ENCODE results near the gene FRMD4A. TPM values are rescaled to one million over a fixed set of nuclear protein-coding genes. Genes with fewer than 3 reads are reported as not detected.

FRMD4A gene
- total RNA-seq, 1 donor from 2014 or later, result 0.32 TPM

GRCh38 chr10:13734151-13734550, 596.6 kb downstream of the FRMD4A start:
- H3K4me3 Mint-ChIP-seq (ENCODE audit: low read depth), result no peak overlapping the region
- H3K9me3 Mint-ChIP-seq, result no peaks in the 10 kb centered on the region
- H3K36me3 Mint-ChIP-seq (ENCODE audit: low read depth), result no peaks in the 10 kb centered on the region
- DNase-seq (ENCODE audit: low spot score), result no peak
- no peaks in the 10 kb centered on the region for H3K4me1 Mint-ChIP-seq (ENCODE audit: low read depth)
- H3K27me3 Mint-ChIP-seq (ENCODE audit: low read depth), result peaks cover 9% of the 10 kb centered on the region
- intact Hi-C loops (cut with micrococcal nuclease), result no loop called here
- H3K27ac Mint-ChIP-seq, result no peak overlapping the region

- Mint-ChIP-seq H3K9me3 (no peaks in the 10 kb centered on the region), H3K27me3 (ENCODE audit: low read depth) (peaks cover 9% of the 10 kb centered on the region), H3K36me3 (ENCODE audit: low read depth) (no peaks in the 10 kb centered on the region), H3K27ac (no peak overlapping the region), H3K4me1 (ENCODE audit: low read depth) (no peaks in the 10 kb centered on the region), H3K4me3 (ENCODE audit: low read depth) (no peak overlapping the region)
- no peak for DNase-seq (ENCODE audit: low spot score)
- intact Hi-C loops (cut with micrococcal nuclease), result no loop called here
Observed at GRCh38 chr10:13733071-13733470, 597.7 kb downstream of the FRMD4A start.

- no peak overlapping the region for H3K27ac Mint-ChIP-seq
- DNase-seq (ENCODE audit: low spot score), result no peak
- intact Hi-C loops (cut with micrococcal nuclease), result no loop called here
- peaks cover 8% of the 10 kb centered on the region for H3K27me3 Mint-ChIP-seq (ENCODE audit: low read depth)
- H3K4me1 Mint-ChIP-seq (ENCODE audit: low read depth), result no peaks in the 10 kb centered on the region
- H3K36me3 Mint-ChIP-seq (ENCODE audit: low read depth), result no peaks in the 10 kb centered on the region
- H3K4me3 Mint-ChIP-seq (ENCODE audit: low read depth), result no peak overlapping the region
- H3K9me3 Mint-ChIP-seq, result no peaks in the 10 kb centered on the region
Observed at GRCh38 chr10:13732465-13732881, 598.3 kb downstream of the FRMD4A start.

- H3K27ac Mint-ChIP-seq, result no peak overlapping the region
- DNase-seq (ENCODE audit: low spot score), result no peak
- H3K4me1 Mint-ChIP-seq (ENCODE audit: low read depth), result no peaks in the 10 kb centered on the region
- no peak overlapping the region for H3K4me3 Mint-ChIP-seq (ENCODE audit: low read depth)
- H3K9me3 Mint-ChIP-seq, result no peaks in the 10 kb centered on the region
- H3K27me3 Mint-ChIP-seq (ENCODE audit: low read depth), result peaks cover 5% of the 10 kb centered on the region
- intact Hi-C loops (cut with micrococcal nuclease), result no loop called here
- no peaks in the 10 kb centered on the region for H3K36me3 Mint-ChIP-seq (ENCODE audit: low read depth)
Observed at GRCh38 chr10:13731799-13732198, 598.9 kb downstream of the FRMD4A start.

GRCh38 chr10:13730956-13731355, 599.8 kb downstream of the FRMD4A start:
- Mint-ChIP-seq H3K4me3 (ENCODE audit: low read depth) (no peak overlapping the region), H3K9me3 (no peaks in the 10 kb centered on the region), H3K27ac (no peak overlapping the region), H3K36me3 (ENCODE audit: low read depth) (no peaks in the 10 kb centered on the region), H3K4me1 (ENCODE audit: low read depth) (no peaks in the 10 kb centered on the region), H3K27me3 (ENCODE audit: low read depth) (peaks cover 4% of the 10 kb centered on the region)
- no peak for DNase-seq (ENCODE audit: low spot score)
- intact Hi-C loops (cut with micrococcal nuclease), result no loop called here

- H3K36me3 Mint-ChIP-seq (ENCODE audit: low read depth), result no peaks in the 10 kb centered on the region
- no peak overlapping the region for H3K4me3 Mint-ChIP-seq (ENCODE audit: low read depth)
- H3K27me3 Mint-ChIP-seq (ENCODE audit: low read depth), result no peaks in the 10 kb centered on the region
- no peak for DNase-seq (ENCODE audit: low spot score)
- no peak overlapping the region for H3K27ac Mint-ChIP-seq
- H3K9me3 Mint-ChIP-seq, result no peaks in the 10 kb centered on the region
- no peaks in the 10 kb centered on the region for H3K4me1 Mint-ChIP-seq (ENCODE audit: low read depth)
- intact Hi-C loops (cut with micrococcal nuclease), result no loop called here
Observed at GRCh38 chr10:13730306-13730652, 600.4 kb downstream of the FRMD4A start.

GRCh38 chr10:13729586-13730305, 601.0 kb downstream of the FRMD4A start:
- no peaks in the 10 kb centered on the region for H3K4me1 Mint-ChIP-seq (ENCODE audit: low read depth)
- H3K9me3 Mint-ChIP-seq, result no peaks in the 10 kb centered on the region
- no peaks in the 10 kb centered on the region for H3K27me3 Mint-ChIP-seq (ENCODE audit: low read depth)
- no peaks in the 10 kb centered on the region for H3K36me3 Mint-ChIP-seq (ENCODE audit: low read depth)
- H3K4me3 Mint-ChIP-seq (ENCODE audit: low read depth), result no peak overlapping the region
- no peak for DNase-seq (ENCODE audit: low spot score)
- H3K27ac Mint-ChIP-seq, result no peak overlapping the region
- intact Hi-C loops (cut with micrococcal nuclease), result no loop called here

GRCh38 chr10:13728898-13729535, 601.7 kb downstream of the FRMD4A start:
- no peaks in the 10 kb centered on the region for H3K9me3 Mint-ChIP-seq
- no peaks in the 10 kb centered on the region for H3K4me1 Mint-ChIP-seq (ENCODE audit: low read depth)
- H3K36me3 Mint-ChIP-seq (ENCODE audit: low read depth), result no peaks in the 10 kb centered on the region

GRCh38 chr10:13725594-13725993, 605.1 kb downstream of the FRMD4A start:
- Mint-ChIP-seq H3K9me3 (peaks cover 1% of the 10 kb centered on the region), H3K4me3 (ENCODE audit: low read depth) (no peak overlapping the region), H3K27ac (no peak overlapping the region), H3K36me3 (ENCODE audit: low read depth) (no peaks in the 10 kb centered on the region), H3K27me3 (ENCODE audit: low read depth) (no peaks in the 10 kb centered on the region), H3K4me1 (ENCODE audit: low read depth) (no peaks in the 10 kb centered on the region)
- intact Hi-C loops (cut with micrococcal nuclease), result no loop called here
- DNase-seq (ENCODE audit: low spot score), result no peak

More at GRCh38 chr10:13728898-13729535, 601.7 kb downstream of the FRMD4A start:
- Mint-ChIP-seq H3K4me3 (ENCODE audit: low read depth) (no peak overlapping the region), H3K27me3 (ENCODE audit: low read depth) (no peaks in the 10 kb centered on the region), H3K27ac (no peak overlapping the region)
- intact Hi-C loops (cut with micrococcal nuclease), result no loop called here
- DNase-seq (ENCODE audit: low spot score), result no peak

GRCh38 chr10:13724484-13724883, 606.2 kb downstream of the FRMD4A start:
- no peaks in the 10 kb centered on the region for H3K27me3 Mint-ChIP-seq (ENCODE audit: low read depth)
- intact Hi-C loops (cut with micrococcal nuclease), result no loop called here
- no peak overlapping the region for H3K4me3 Mint-ChIP-seq (ENCODE audit: low read depth)
- DNase-seq (ENCODE audit: low spot score), result no peak
- no peaks in the 10 kb centered on the region for H3K36me3 Mint-ChIP-seq (ENCODE audit: low read depth)
- H3K27ac Mint-ChIP-seq, result no peak overlapping the region
- H3K4me1 Mint-ChIP-seq (ENCODE audit: low read depth), result no peaks in the 10 kb centered on the region
- H3K9me3 Mint-ChIP-seq, result peaks cover 5% of the 10 kb centered on the region

GRCh38 chr10:13722747-13723653, 607.7 kb downstream of the FRMD4A start:
- Mint-ChIP-seq H3K27ac (no peak overlapping the region), H3K4me3 (ENCODE audit: low read depth) (no peak overlapping the region), H3K4me1 (ENCODE audit: low read depth) (peaks cover 3% of the 10 kb centered on the region), H3K27me3 (ENCODE audit: low read depth) (peaks cover 6% of the 10 kb centered on the region), H3K9me3 (peaks cover 5% of the 10 kb centered on the region), H3K36me3 (ENCODE audit: low read depth) (no peaks in the 10 kb centered on the region)
- intact Hi-C loops (cut with micrococcal nuclease), result no loop called here
- DNase-seq (ENCODE audit: low spot score), result no peak

- Mint-ChIP-seq H3K27ac (no peak overlapping the region), H3K9me3 (peaks cover 5% of the 10 kb centered on the region), H3K4me1 (ENCODE audit: low read depth) (peaks cover 7% of the 10 kb centered on the region), H3K27me3 (ENCODE audit: low read depth) (peaks cover 10% of the 10 kb centered on the region), H3K36me3 (ENCODE audit: low read depth) (no peaks in the 10 kb centered on the region), H3K4me3 (ENCODE audit: low read depth) (no peak overlapping the region)
- no peak for DNase-seq (ENCODE audit: low spot score)
- intact Hi-C loops (cut with micrococcal nuclease), result no loop called here
Observed at GRCh38 chr10:13721486-13721885, 609.2 kb downstream of the FRMD4A start.

- Mint-ChIP-seq H3K27ac (no peak overlapping the region), H3K9me3 (peaks cover 5% of the 10 kb centered on the region), H3K27me3 (ENCODE audit: low read depth) (peaks cover 10% of the 10 kb centered on the region), H3K36me3 (ENCODE audit: low read depth) (no peaks in the 10 kb centered on the region), H3K4me3 (ENCODE audit: low read depth) (no peak overlapping the region), H3K4me1 (ENCODE audit: low read depth) (peaks cover 7% of the 10 kb centered on the region)
- intact Hi-C loops (cut with micrococcal nuclease), result no loop called here
- no peak for DNase-seq (ENCODE audit: low spot score)
Observed at GRCh38 chr10:13720699-13721098, 610.0 kb downstream of the FRMD4A start.
